Vagina (tissue), 2 donors: ENCODE results near the gene NDUFV2.

ENCODE experiments used
- CTCF ChIP-seq, 3 experiments: fragments of 450-650 bp in 2 of 3; fragments of 200-600 bp in 1 of 3; sonication (generic) in 1 of 3; IDR thresholded peaks; one replicate each; pipeline ENCODE4 v1.5.1; 2017 to 2019; ENCODE audit warnings: antibody characterized with exemption in 3 of 3, mild to moderate bottlenecking in 2 of 3, moderate library complexity in 2 of 3
- POLR2A ChIP-seq, 2 donors: fragments of 450-650 bp; IDR thresholded peaks; one replicate each; pipeline ENCODE4 v1.6.1; 2017; ENCODE audit warnings: antibody characterized with exemption in 2 of 2, mild to moderate bottlenecking in 2 of 2, moderate library complexity in 2 of 2
- POLR2AphosphoS5 ChIP-seq, 2 donors: sonication (generic); formaldehyde crosslinking; IDR thresholded peaks; one replicate each; pipeline ENCODE4 v1.9.0; 2017; ENCODE audit warnings: antibody characterized with exemption in 2 of 2, mild to moderate bottlenecking in 2 of 2, low read depth in 1 of 2; ENCODE audit not compliant: insufficient read depth in 1 of 2

GRCh38 chr18:9069601-9070000 lies 32.9 kb upstream of the NDUFV2 start:
- TF ChIP-seq CTCF (IDR thresholded peaks at IDR 0.05): no peak
- TF ChIP-seq POLR2AphosphoS5 (IDR thresholded peaks at IDR 0.05; ENCODE audit: insufficient read depth in 1 of 2, low read depth in 1 of 2): no peak
- no peak for TF ChIP-seq POLR2A (IDR thresholded peaks at IDR 0.05)
